GM21576 (cell line): ENCODE results near the gene MARK1.

Experiments
- ATAC-seq: cut with Tn5 transposase; IDR thresholded peaks from one replicate; pipeline ENCODE4 v1.9.1; 2021; ENCODE audit warnings: mild to moderate bottlenecking, moderate library complexity; ENCODE audit not compliant: unreplicated experiment

Gene MARK1

DNA sequence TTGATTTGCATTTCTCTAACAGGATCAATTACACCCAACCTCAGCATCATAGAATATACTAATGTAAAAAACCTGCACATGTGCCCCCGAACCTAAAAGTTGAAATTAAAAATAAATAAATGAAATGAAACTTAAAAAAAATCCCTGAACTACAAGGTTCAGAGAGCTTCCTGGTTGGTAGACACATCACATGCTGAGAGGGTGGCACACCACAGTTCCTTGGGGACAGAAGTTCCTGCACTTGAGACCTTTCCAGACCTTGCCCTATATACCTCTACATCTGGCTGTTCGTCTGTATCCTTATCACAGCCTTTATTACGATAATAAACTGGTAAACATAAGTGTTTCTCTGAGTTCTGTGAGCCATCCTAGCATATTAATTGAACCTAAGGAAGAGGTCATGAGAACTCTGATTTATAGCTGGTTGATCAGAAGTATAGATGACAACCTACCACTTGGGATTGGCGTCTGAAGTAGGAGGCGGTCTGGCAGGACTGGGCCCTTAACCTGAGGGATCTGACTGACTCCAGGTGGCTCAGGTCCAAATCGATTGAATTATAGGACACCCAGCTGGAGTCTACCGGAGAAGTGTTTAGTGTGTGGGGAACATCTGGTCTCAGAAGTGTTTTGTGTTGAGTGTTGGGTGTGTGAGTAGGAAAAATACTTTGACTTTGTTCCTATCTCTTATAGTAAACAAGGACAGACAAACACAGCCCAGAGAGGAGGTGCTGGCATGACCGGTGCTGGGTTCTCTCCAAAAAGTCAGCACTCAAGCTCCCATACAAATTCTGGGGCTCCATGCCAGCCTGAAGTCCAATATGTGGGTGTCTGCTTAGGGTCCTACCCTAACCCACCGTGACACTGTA lies 181.2 kb downstream of the MARK1 start:
- no peak for ATAC-seq

DNA sequence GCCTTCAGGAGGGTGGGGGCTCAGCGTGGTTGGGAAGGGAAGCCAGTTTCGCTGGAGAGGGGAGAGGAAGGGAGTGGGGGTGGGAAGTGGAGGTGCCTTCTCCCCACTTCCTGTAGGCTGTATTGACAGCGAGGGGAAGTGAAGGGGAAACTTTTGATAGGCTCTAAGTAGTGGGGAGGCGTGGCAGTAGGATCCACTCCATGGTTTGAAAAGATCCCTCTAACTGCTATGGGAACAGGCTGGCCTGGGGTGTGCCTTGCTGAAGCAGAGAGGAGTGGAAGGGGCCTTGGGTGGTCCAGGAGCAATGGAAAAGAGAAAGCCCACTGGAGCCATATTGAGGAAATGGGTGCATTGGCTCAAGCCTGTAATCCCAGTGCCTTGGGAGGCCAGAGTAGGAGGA lies 182.4 kb downstream of the MARK1 start:
- no peak for ATAC-seq

DNA sequence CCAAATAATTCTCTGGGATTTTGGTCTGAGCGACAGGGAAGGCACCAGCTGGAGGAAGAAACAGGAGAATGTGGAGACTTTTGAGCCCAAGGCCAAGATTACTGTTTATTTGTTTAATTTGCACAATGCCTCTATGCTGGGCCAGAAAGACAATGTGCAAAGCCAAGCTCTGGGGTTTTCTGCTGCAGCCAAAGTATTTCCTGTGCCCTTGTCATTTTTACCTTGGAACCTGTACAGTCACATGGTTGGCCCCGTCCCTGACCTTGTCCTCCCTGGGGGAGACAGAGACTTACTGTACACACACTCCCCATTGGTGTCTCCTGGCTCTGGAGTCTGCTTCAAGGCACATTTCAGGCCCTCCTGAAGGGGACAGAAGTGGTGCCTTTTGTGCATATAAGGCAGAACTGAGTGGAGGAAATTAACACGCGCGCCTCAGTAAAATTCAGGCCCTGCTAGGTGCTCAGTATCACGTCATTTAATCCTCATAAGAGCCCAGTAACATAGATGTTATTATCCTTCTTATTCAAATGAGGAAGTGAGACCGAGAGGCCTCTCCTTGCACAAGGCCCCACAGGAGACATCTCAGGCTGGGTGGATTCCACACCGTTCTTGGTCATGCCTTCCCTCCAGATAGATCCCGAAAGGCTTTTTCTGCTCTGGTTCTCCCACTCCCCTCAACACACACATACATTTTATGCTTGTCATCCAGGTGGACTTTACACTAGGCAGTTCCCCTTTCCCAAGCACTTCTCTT lies 183.3 kb downstream of the MARK1 start:
- peak; percentile 82 for ATAC-seq
